IPS-18c (cell line): ENCODE results near the gene WARS2.

Source experiments
- H3K4me3 ChIP-seq: 2 replicates; pipeline ENCODE4 v1.7.0; 2013; ENCODE audit warnings: low read depth, mild to moderate bottlenecking, low read length, moderate library complexity; ENCODE audit not compliant: insufficient read depth
- H3K9me3 ChIP-seq: one replicate; pipeline ENCODE4 v1.6.1; 2013; ENCODE audit warnings: mild to moderate bottlenecking, low read length, moderate library complexity; ENCODE audit not compliant: control insufficient read depth, insufficient read depth

Gene WARS2

DNA sequence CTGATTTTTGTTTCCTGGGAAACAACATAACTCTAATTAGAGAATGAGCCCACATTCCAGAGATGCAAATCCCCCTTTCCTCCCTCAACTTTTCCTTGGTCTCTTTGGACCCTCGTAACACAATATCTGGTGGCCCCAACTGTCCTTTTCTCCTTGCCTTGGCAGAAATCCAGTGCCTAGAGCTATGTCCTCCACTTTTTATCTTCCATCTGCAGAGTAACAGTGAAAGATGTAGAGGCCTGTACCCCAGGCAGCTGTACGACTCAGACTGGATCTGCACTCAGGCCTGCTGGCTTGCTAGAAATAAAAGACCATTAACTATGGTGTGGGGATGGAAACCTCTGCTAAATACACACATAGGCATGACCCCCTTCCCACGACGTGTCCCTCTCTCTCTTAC lies 72.0 kb downstream of the WARS2 start:
- peaks cover 3% of the 10 kb centered on the region for H3K9me3 ChIP-seq
- H3K4me3 ChIP-seq: no peak overlapping the region

DNA sequence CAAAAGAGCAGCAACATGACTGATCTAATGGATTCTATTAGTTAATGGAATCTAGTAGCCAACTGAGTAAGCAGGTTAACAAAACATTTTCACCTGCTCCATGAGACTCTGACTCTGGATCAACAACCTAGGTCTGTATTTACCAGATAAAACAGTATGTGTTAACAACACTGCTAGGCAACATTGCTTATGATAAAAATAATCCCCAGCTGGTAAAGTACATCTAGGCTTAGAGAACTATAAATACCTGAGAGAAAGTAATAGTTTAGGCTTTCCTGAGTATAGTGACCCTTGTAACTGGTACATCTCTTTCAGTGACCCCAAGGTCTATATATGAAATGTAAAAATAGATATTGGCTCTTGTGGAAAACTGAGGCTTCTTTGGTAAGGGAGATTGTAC lies 78.8 kb downstream of the WARS2 start:
- Histone ChIP-seq H3K4me3 (no peak overlapping the region), H3K9me3 (peaks cover 3% of the 10 kb centered on the region)

DNA sequence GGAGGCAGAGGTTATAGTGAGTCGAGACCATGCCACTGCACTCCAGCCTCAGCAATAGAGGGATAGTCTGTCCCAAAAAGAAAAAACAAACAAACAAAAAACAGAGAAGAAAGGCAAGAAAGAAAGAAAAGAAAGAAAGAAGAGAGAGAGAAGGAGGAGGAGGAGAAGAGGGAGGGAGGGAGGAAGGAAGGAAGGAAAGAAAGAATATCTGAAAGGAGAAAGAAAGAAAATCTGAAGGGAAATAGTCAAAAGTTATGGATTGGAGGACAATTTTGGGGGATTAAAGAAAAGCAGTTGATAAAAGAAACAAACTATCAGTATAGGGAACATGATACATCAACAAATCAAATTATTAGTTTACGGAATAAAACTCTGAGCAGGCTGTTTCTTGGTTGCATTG lies 84.9 kb downstream of the WARS2 start:
- H3K4me3 ChIP-seq: no peak overlapping the region
- no peaks in the 10 kb centered on the region for H3K9me3 ChIP-seq

DNA sequence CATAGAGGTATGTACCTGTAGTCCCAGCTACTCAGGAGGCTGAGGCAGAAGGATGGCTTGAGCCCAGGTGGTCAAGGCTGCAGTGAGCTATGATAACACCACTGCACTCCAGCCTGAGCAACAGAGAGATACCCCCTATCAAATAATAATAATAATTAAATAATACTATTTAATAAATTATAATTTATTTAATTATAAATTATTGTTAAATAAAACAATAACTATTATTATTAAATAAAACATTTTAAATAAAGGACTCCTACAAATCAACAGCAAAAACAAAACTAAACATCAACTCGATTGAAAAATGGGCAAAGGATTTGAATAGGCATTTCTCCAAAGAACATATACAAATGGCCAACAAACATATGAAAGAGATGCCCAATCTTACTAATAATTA lies 86.5 kb downstream of the WARS2 start:
- H3K9me3 ChIP-seq: no peaks in the 10 kb centered on the region
- no peak overlapping the region for H3K4me3 ChIP-seq

DNA sequence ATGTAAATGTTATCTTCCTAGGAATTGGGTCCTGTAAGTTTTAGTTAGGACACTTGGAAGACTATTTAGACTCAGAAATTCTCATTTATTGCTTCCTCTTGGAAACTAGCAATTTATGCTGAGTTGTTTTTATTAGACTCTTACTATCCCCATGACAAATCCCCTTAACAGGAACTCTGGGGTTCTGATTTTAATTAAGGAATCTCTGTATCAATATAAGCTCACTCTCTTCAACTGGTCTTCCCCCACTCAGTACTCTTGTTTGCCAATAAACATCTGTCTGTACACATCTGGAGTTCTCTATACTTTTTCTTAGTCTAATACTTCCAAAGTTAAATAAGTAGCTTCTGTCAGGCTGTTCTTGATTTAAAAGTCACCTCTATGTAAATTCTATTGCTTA lies 88.2 kb downstream of the WARS2 start:
- Histone ChIP-seq H3K9me3 (no peaks in the 10 kb centered on the region), H3K4me3 (no peak overlapping the region)

DNA sequence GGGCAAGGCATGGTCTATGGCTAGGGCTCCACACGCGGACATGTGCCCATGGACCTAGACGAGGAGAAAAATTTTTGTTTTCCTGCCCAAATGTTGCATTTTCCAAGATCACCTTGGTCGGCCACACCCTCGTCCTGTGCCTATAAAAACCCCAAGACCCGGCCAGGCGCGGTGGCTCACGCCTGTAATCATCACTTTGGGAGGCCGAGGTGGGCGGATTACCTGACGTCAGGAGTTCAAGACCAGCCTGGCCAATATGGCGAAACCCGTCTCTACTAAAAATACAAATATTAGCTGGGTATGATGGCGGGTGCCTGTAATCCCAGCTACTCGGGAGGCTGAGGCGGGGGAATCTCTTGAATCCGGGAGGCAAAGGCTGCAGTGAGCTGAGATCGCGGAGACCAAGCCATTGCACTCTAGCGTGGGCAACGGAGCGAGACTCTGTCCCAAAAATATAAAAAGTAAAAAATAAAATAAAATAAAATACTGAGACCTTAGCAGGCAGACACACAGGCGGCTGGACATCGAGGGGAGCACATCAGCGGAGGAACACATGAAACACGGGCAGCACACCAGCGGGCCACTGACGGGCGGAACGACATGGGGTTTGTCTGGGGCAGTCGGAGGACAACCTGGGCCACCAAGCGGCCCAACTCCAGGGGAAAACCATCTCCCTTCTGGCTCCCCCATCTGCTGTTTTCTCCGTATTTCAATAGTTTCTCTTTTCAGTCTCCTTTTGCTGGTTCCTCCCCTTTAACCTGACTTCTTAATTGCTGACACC lies 91.6 kb downstream of the WARS2 start:
- H3K9me3 ChIP-seq: no peaks in the 10 kb centered on the region

DNA sequence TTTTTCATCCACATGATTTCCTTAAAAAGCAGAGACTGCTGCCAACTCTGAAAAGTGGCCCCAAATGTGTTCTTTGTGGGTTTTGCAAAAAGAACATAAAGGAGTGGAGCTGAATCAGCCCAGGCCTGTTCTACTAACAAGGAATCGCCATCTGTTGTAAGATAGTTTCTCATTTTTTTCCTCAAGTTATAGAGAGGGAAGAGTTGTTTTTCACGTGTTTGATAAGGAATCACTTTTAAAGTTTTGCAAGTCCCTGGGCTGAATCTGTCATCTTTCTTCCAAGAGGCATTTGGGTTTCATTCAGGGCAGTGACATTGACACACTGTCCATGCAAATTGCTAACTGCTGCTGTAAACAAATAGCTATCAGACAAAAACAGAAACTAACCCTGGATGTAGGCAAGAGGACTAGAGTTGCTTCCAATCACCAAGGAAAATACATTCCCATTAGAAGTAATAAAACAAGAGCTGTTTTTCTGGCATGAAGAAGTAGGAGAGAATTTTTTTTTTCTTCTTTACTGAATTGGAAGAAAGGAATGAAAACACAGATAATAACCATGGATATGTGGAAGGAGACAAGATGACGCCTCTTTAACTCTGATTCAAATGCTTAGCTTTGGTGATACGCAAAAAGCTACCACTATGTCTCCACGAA lies 93.5 kb downstream of the WARS2 start:
- Histone ChIP-seq H3K9me3 (no peaks in the 10 kb centered on the region), H3K4me3 (no peak overlapping the region)

More for the DNA sequence above, 91.6 kb downstream of the WARS2 start:
- no peak overlapping the region for H3K4me3 ChIP-seq

DNA sequence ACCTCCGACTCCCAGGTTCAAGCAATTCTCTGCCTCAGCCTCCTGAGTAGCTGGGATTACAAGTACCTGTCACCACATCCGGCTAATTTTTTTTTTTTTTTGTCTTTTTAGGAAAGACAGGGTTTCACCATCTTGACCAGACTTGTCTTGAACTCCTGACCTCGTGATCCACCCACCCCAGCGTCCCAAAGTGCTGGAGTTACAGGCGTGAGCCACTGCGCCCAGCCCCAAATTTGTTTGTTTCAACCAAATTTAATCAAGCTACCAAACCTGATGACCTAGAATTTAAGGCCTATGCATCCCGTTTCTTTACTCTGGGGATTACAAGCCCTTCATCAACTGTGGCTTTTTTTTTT lies 94.0 kb downstream of the WARS2 start:
- no peak overlapping the region for H3K4me3 ChIP-seq
- H3K9me3 ChIP-seq: no peaks in the 10 kb centered on the region

DNA sequence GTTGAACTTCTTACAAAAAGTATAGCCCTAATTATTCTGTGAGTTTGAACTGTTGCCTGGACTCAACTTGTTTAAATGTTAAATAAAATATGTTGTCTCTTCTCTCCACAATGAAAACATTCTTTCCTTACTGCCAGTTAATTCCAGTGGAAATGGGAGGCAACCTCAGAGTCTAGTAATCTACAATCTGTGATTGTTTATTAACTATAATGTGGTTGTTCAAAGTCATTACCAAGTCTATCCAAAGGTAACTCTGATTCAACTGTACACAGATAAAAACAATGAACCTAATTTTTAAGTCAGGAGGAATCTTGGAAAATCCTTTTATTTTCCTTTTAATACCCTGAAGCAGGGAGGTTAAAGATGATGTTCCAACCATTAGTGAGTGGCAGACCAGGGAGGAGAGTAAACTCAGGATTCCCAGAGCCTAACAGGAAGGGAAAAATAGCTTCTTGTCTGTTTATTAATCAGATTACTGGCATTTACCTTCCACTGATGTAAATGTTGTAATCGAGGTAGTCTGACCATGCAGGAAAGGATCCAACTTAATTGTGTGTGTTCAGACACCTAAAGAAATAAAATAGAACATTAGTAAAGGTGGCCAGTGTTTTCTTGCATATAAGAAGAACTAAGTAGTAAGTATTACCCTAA lies 95.2 kb downstream of the WARS2 start:
- Histone ChIP-seq H3K4me3 (no peak overlapping the region), H3K9me3 (no peaks in the 10 kb centered on the region)

DNA sequence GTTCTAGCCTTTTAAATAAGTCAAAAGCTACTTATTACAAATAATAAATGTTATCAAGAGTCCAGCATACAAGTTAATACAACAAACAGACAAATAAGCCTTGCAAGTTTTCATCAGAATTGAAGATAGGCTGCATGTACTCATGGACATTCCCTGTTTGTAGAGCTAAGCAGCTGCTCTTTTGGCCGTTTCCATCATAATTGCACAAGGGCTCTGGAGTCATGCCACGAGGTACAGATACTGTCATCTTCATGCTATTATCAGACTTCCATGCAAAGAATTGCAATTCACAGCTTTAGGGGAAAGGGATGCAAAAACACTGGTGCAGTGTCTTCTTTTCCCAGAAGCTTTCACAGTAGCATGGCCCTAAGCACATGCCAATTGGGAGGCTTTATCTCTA lies 99.5 kb downstream of the WARS2 start:
- Histone ChIP-seq H3K9me3 (no peaks in the 10 kb centered on the region), H3K4me3 (no peak overlapping the region)

DNA sequence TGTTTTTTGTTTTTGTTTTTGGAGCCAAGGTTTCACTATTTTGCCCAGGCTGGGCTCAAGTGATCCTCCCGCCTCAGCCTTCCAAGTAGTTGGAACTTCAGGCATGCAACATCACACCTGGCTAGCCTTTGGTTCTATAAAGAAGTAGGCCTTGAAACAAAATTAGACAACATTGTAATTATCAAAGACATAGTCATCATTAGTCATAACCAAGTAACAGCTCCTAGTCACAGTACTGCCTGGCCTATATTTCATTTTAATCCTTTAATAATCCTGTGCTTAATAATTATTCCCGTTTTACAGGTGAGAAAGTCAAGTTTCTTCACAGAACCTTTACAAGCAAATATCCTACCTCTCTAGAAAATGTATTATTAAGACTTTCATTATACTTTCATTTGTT lies 100.0 kb downstream of the WARS2 start:
- H3K4me3 ChIP-seq: no peak overlapping the region
- H3K9me3 ChIP-seq: no peaks in the 10 kb centered on the region

DNA sequence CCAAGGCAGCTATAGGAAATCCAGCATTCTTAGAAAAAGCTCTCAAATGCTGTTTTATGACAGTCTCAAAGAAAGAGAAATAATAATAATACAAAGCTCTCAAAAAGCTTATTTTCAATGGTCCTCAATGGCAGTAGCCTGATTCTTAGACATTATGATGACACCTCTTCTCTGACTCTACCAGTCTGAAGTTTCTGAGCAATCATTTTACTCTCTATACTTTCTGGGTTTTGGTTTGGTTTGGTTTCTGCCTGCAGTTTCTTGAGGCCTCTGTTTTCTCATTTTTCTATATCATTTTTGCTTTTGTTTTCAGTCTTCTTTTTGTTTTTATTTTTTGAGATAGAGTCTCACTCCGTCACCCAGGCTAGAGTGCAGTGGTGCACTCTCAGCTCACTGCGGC lies 102.1 kb downstream of the WARS2 start:
- Histone ChIP-seq H3K9me3 (no peaks in the 10 kb centered on the region), H3K4me3 (no peak overlapping the region)

DNA sequence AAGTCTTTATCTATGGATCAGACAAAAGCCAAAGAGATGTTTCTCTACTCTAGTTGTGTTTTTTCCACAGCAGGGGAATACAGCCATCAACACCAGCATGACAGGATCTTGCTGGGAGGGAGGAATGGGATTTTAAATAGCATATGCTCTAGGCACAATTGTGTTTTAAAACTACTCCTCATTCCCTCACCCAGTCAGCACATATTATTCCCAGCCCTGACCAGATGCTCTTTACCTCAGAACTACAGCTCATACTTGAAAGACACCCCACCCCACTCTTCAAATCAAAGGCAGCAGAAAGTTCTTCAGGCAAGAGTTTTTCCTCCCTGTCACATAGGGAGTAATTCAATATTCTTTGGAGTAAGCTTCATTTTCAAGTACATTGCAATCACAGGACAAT lies 106.1 kb downstream of the WARS2 start:
- Histone ChIP-seq H3K9me3 (no peaks in the 10 kb centered on the region), H3K4me3 (no peak overlapping the region)

DNA sequence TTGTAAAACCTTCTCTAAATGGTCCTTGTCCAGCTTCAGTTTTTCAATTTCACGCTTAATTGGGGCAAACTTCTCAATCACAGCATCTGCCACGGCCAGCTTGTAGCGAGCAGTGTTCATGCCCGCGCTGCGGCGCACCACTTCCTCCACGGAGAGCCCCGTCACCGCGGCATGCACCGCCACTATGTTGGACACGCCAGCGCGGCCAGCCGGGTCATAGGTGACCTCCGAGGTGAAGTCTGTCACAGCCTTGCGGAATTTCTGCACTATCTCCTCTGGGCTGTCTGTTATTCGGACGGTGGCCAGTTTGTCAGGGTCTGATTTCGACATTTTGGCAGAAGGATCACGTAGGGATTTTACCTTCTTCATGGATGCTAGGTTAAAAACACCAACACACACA lies 107.5 kb downstream of the WARS2 start:
- Histone ChIP-seq H3K4me3 (no peak overlapping the region), H3K9me3 (no peaks in the 10 kb centered on the region)

DNA sequence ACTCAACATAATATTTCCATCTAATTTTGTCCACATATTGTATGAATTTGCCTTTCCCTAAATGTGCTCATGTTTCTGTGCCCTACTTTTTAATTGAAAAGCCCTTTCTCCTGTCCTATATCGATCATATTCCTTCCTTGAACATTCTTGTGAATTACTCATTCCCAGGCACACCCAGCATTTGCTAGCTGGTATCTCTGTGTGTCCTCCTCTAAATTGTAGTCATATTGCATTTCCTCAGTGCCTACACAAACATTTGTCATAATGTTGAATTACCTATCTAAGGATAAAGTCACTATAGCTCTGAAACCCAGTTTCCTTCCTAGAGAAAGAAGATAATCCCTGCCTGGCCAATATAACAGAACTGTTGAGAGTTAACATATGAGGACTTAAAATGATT lies 112.7 kb downstream of the WARS2 start:
- Histone ChIP-seq H3K9me3 (no peaks in the 10 kb centered on the region), H3K4me3 (no peak overlapping the region)

DNA sequence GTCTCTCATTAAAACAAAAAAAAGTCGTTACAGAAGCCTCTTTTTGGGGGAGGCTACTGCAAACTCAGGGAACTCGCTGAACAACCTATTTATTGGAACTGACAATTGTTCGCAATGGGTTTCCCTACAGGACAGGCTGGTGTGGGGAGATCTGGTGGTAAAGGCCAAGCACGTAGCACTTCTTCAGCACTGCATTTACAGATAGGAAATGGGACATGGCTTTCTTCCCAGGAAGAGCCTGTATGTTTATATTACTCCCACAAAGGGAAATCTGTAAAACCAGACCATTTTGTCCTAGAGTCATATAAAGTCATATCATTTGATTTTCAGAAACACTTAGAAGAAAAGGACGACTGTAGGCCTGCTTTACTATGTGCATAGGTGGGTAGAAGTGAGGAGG lies 113.5 kb downstream of the WARS2 start:
- Histone ChIP-seq H3K9me3 (no peaks in the 10 kb centered on the region), H3K4me3 (no peak overlapping the region)

DNA sequence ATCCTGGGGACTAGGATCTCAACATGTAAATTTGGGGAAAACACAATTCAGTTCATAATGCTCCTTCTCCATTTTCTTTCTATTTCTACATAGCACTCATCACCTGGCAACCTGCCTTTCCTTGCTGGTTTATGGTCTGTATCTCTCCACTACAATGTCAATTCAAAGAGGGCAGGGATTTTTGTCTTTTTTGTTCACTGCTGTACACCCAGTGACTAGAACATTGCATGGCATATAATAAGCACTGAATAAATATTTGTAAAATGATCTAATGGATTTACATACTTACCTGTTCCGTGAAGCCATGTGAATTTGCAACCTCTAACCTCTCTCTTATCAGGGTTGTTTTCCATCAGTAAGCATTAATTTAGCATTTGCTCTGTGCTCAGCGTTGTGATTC lies 124.9 kb downstream of the WARS2 start:
- peaks cover under 1% of the 10 kb centered on the region for H3K9me3 ChIP-seq
- no peak overlapping the region for H3K4me3 ChIP-seq

DNA sequence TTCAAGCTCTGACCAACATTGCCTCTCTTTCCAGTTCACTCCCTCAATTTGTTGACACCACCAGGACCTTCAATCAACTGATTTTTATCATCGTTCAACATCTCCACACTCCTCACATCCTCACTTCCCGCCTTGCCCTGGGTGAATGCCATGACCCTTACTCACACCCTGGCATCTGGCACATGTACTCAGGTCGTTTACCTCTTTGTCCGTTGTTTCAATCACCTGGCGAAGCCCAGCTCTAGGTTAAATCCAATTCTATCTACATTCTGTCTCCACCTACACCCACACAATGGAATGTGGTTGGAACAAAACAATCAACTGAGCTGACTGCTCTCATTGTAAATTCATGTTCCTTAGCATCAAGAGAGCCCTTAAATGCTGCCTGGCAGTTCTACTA lies 128.1 kb downstream of the WARS2 start:
- Histone ChIP-seq H3K4me3 (no peak overlapping the region), H3K9me3 (no peaks in the 10 kb centered on the region)
